K562 (cell line): ENCODE data around the gene THAP5. TPM values are rescaled to one million over a fixed set of nuclear protein-coding genes. Genes with fewer than 3 reads are reported as not detected.

Experiments used
- FOXA3 ChIP-seq, 2 experiments: fragments of 450-650 bp in 1 of 2; sonication (generic) in 1 of 2; formaldehyde crosslinking; IDR thresholded peaks in 1 of 2; conservative IDR thresholded peaks in 1 of 2; 2 replicates each; pipeline versions ENCODE4 v1.4.0 to v1.8.0; 2020 to 2022; ENCODE audit warnings: mild to moderate bottlenecking in 2 of 2, missing genetic modification reagents in 1 of 2
- KLF16 ChIP-seq: IDR thresholded peaks from 2 replicates; pipeline ENCODE4 v1.6.1; 2016; ENCODE audit warnings: antibody characterized with exemption
- NONO ChIP-seq, 2 experiments: fragments of 200-400 bp in 1 of 2; fragments of 450-650 bp in 1 of 2; formaldehyde crosslinking in 1 of 2; IDR thresholded peaks; 2 replicates each; pipeline ENCODE4 v1.6.1; 2017; ENCODE audit warnings: low read depth in 2 of 2, mild to moderate bottlenecking in 2 of 2, moderate library complexity in 2 of 2, low read length in 1 of 2
- RERE ChIP-seq: sonication (generic); formaldehyde crosslinking; IDR thresholded peaks from 2 replicates; pipeline ENCODE4 v1.8.0; 2023; ENCODE audit warnings: missing genetic modification reagents, mild to moderate bottlenecking, borderline replicate concordance
- REST ChIP-seq, 2 experiments: fragments of 450-650 bp; formaldehyde crosslinking in 1 of 2; IDR thresholded peaks; 2 replicates each; pipeline versions ENCODE4 v1.4.0 to v1.6.1; 2014 to 2020; ENCODE audit warnings: mild to moderate bottlenecking in 2 of 2, borderline replicate concordance in 1 of 2, low read depth in 1 of 2
- SMAD1 ChIP-seq: fragments of 150-350 bp; IDR thresholded peaks from 2 replicates; pipeline ENCODE4 v1.6.1; 2014; ENCODE audit warnings: low read length, low read depth; ENCODE audit not compliant: partially characterized antibody
- TEAD4 ChIP-seq, 2 experiments: sonication (generic) in 1 of 2; formaldehyde crosslinking in 1 of 2; IDR thresholded peaks; 2 replicates each; pipeline versions ENCODE4 v1.6.1 to v1.8.0; 2012 to 2022; ENCODE audit warnings: borderline replicate concordance in 1 of 2, inconsistent platforms in 1 of 2, low read length in 1 of 2, mild to moderate bottlenecking in 1 of 2, missing genetic modification reagents in 1 of 2
- ZNF140 ChIP-seq: fragments of 250-450 bp; sonication (Bioruptor Pico); IDR thresholded peaks from 2 replicates; pipeline ENCODE4 v1.8.0; 2021; ENCODE audit warnings: moderate library complexity, mild to moderate bottlenecking, inconsistent platforms
- ZNF217 ChIP-seq: sonication (generic); formaldehyde crosslinking; IDR thresholded peaks from 2 replicates; pipeline ENCODE4 v1.8.0; 2022; ENCODE audit warnings: mild to moderate bottlenecking, missing genetic modification reagents
- ZNF239 ChIP-seq: fragments of 250-450 bp; sonication (Bioruptor Pico); IDR thresholded peaks from 2 replicates; pipeline ENCODE4 v1.4.0; 2020; ENCODE audit warnings: mild to moderate bottlenecking
- ZNF431 ChIP-seq: sonication (generic); formaldehyde crosslinking; IDR thresholded peaks from 2 replicates; pipeline ENCODE4 v1.8.0; 2022; ENCODE audit warnings: mild to moderate bottlenecking, missing genetic modification reagents
- ZSCAN29 ChIP-seq: fragments of 450-650 bp; IDR thresholded peaks from 2 replicates; pipeline ENCODE4 v1.6.1; 2017
- polyA plus RNA-seq, 8 experiments: library from polyadenylated mRNA; depleted of rRNA in 4 of 8; stranded (reverse) in 5 of 8; unstranded in 3 of 8; fragments of >200 nt; fragmentation: Nextera tagmentation in 2 of 8; fragmentation: Illumina TruSeq in 1 of 8; extraction: Ambion mirVana in 2 of 8; extraction: Trizol in 1 of 8; gene quantifications; 2 replicates each; pipeline versions ENCODE4 v1.2.1 to v1.2.3, GENCODE V29; 2011 to 2014; ENCODE audit warnings: inconsistent platforms in 1 of 8, missing spikeins in 1 of 8
- total RNA-seq, 7 experiments: library from RNA; depleted of rRNA in 6 of 7; stranded (reverse); fragments of >200 nt in 6 of 7; fragmentation: Illumina TruSeq in 2 of 7; extraction: Trizol in 2 of 7; gene quantifications; 2 replicates each; pipeline versions ENCODE4 v1.2.1 to v1.2.3, GENCODE V29; 2011 to 2021; ENCODE audit warnings: low replicate concordance in 1 of 7

THAP5 gene
- total and polyA plus RNA-seq, 9 of the 15 experiments (the other 6 are each of a cell fraction or from before 2014, with no cell fraction given) = 16.5 to 58.1 (median 28.2) TPM

- TF ChIP-seq KLF16 (peak; percentile 66; the same call in 1 of the 2 replicates), ZNF431 (CRISPR knock-in tag) (peak; percentile 60), ZNF217 (CRISPR knock-in tag) (no peak), SMAD1 (peak; percentile 89), ZSCAN29 (no peak), NONO (IDR thresholded peaks at IDR 0.05; ENCODE audit: low read depth in 2 of 2, low read length in 1 of 2) (no peak), RERE (no peak), ZNF239 (CRISPR knock-in tag) (0 out of 2 replicates have a peak, but pooled peaks have one; percentile 28), REST (IDR thresholded peaks at IDR 0.05; ENCODE audit: borderline replicate concordance) (peak; percentile 1; the same call in 1 of the 2 replicates), REST (CRISPR knock-in tag; IDR thresholded peaks at IDR 0.05; ENCODE audit: low read depth) (no peak), TEAD4 (IDR thresholded peaks at IDR 0.05; ENCODE audit: low read length) (no peak; the same call in 1 of the 2 replicates), TEAD4 (CRISPR knock-in tag; IDR thresholded peaks at IDR 0.05; ENCODE audit: borderline replicate concordance) (no peak), ZNF140 (CRISPR knock-in tag) (no peak), FOXA3 (CRISPR knock-in tag; conservative IDR thresholded peaks at IDR 0.05 in 1 of 2, IDR thresholded peaks at IDR 0.05 in 1 of 2) (peak in 1 of 2 experiments; percentile 84; a peak in 2 of 4 replicates)
Measured at GRCh38 chr7:108525985-108526767, 43.3 kb downstream of the THAP5 start, which contains the start of gene PNPLA8 (continued).
